GM12874 (cell line): ENCODE results near the gene SEMA7A.

ENCODE experiments used
- TF ChIP-seq, protein P1 (sequence below): IDR thresholded peaks from 2 replicates; pipeline ENCODE4 v1.5.1; 2011; ENCODE audit warnings: low read depth, mild to moderate bottlenecking, control low read depth, low read length, moderate library complexity; ENCODE audit not compliant: insufficient read depth

Gene SEMA7A

DNA sequence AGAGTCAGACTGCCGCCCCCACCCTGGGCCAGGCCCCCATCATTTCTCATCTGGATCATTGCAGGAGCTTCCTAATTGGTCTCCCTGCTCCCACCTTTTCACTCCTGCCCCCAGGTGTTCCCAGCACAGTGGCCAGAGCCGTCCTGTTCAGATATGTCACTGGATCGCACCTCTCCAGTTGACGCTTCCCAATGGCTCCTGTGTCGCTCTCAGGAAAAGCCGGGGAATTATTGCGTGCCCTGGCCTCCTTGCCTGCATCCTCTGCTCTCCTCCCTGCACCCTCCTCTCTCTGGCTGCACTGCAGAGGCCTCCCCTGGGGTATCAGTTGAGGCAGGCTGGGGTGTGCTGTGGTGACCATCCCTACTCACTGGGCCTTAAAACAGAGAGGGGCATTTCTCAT, 40.9 kb downstream of the SEMA7A start:
- TF ChIP-seq, protein P1, sequence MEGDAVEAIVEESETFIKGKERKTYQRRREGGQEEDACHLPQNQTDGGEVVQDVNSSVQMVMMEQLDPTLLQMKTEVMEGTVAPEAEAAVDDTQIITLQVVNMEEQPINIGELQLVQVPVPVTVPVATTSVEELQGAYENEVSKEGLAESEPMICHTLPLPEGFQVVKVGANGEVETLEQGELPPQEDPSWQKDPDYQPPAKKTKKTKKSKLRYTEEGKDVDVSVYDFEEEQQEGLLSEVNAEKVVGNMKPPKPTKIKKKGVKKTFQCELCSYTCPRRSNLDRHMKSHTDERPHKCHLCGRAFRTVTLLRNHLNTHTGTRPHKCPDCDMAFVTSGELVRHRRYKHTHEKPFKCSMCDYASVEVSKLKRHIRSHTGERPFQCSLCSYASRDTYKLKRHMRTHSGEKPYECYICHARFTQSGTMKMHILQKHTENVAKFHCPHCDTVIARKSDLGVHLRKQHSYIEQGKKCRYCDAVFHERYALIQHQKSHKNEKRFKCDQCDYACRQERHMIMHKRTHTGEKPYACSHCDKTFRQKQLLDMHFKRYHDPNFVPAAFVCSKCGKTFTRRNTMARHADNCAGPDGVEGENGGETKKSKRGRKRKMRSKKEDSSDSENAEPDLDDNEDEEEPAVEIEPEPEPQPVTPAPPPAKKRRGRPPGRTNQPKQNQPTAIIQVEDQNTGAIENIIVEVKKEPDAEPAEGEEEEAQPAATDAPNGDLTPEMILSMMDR = no peak

DNA sequence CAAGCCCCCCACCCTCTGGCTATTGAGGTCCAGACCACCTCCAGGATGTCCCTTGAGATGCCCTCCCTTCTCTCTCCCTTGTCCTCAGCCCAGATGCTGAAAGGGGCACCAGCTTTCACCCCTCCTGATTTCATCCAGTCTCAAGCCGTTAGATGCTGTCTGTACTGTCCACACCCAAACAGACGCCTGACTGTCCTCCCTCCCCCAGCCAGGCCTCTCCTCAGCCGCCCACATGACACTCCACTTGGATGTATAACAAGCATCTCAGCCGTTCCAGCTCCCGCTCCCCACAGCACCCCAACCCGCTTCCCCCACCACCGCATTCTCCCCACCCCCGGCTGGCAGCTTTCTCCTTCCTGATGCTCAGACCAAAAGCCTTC, 41.3 kb downstream of the SEMA7A start:
- TF ChIP-seq, protein P1 = no peak

DNA sequence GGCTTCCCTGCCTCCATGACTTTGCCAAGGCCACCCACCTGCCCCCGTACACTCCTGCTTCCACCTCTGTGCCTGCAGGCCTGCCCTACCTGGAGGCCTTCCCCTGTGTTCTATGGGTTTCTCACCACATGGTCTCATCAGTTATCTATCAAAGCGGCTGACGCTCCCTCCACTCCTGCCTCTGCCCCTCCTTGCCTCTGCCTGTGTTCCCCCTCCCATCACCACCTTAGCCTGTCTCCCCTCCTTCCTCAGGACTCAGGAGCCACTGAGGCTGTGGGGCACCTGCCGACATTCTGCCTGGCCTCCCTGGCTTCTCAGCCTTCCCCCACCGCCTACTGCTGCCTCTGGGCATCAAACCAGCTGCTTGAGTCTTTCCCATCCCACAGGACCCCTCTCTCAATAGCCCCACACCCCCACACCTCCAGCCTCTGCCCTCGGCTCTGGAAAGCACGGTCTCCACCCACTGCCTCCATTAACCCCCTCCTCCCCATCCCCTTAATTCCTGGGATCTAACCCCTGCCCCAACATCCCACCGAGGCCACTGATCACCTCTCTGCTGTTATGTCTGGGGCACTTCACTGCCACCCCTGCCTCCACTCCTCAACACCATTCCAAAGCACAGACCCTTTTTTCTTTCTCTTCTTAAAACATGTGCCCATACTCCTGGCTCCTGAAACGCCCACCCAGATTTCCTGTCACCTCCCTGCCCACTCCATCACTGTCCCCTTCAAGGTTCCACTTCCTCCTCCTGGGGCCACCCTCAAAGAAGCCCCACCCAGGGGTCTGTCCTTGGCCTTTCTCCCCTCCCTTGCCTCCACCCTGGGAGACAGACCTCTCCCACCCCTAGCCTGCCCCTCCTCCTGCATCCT, 41.9 kb downstream of the SEMA7A start:
- TF ChIP-seq, protein P1 = no peak

DNA sequence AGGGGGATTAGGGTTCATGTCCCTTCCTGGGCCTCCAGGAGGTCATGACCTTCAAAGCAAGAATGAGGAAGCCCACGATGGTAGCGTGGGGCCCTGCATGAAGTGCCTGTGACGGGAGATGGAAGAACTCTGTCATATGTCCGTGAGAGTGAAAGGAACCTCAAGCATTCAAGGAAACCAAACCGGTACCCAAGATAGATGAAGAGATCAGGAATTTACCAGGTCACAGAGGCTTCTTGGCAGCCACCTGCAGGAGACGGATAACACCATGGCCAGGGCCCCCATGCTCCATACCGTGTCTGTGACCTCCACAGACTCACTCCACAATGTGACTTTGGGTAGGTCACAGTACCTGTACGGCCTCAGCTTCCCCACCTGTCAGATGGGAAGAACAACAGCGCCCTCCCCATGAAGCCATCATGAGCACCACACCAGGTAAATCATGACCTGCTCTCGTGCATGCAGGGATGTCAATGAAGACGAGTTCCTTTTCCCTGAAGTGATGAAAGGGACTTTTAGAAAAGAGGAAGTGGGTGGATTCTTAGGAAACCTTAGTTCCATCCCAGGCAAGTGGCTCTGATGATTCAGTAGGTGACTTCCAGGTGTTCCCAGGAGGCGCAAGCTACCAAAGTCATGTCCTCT, 43.0 kb downstream of the SEMA7A start:
- TF ChIP-seq, protein P1 = no peak

DNA sequence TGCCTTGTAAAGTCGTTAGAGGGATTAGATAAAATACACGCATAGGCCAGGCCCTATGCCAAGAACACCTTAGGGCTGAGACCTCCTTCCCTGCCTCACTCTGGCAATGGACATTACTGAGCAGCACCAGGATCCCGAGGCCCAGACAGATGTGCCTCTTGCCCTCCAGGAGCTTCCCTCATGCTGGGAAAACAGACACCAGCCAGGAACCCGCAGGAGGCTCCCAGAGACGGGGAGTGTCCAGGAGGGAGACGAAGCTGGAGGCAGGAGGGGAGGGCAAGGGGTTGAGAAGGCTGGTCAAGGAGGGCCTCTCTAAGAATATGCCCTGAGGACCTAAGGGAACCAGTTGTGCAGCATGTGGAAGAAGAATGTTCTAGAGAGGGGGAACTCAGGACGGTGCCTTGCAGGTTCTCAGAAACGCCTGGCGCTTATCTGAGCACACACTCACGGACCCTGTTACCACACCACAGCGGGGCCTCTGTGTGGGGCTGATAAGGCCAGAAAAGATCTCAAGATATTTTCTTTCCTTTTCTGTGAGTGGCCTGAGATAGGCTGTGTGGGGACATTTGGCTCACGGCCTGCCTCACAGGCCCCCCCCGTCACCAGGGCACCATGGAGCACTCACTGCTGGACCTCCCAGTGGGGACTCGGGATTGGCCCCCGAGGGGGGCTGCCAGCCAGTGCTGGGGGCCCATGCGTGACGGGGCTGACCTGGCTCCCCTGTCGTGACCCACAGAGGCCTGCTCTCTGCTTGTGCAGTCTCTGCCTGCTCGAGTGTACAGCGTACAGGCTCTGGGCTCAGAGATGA, 44.3 kb downstream of the SEMA7A start:
- TF ChIP-seq, protein P1 = no peak

DNA sequence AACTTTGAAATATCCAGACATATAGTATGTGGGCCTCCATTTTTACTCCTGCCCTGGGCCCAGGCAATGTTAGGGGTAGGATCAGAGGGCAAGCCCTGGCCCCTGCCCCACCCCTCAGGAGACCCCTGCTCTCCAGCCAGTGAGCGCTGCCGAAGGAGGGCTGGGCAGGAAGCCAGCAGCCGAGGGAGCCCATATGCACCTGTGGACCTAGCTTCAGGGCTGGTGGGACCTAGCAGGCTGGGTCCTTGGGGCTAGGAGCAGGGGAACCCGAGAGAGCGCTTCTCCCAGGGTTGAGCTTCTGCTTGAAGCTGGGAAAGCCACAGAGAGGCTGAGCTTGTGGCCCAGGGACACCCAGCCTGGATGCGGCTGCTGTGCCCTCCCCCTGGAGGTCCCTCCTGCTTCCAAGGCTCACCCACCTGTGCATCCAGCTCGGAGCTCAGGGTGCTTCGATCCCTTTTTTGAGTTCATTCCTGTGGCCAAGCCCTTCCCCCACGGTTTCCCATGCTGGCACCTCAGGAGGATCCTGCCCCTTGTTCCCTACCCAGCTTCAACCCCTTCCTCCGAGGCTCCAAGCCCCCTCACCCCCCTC, 45.3 kb downstream of the SEMA7A start:
- TF ChIP-seq, protein P1 = no peak

DNA sequence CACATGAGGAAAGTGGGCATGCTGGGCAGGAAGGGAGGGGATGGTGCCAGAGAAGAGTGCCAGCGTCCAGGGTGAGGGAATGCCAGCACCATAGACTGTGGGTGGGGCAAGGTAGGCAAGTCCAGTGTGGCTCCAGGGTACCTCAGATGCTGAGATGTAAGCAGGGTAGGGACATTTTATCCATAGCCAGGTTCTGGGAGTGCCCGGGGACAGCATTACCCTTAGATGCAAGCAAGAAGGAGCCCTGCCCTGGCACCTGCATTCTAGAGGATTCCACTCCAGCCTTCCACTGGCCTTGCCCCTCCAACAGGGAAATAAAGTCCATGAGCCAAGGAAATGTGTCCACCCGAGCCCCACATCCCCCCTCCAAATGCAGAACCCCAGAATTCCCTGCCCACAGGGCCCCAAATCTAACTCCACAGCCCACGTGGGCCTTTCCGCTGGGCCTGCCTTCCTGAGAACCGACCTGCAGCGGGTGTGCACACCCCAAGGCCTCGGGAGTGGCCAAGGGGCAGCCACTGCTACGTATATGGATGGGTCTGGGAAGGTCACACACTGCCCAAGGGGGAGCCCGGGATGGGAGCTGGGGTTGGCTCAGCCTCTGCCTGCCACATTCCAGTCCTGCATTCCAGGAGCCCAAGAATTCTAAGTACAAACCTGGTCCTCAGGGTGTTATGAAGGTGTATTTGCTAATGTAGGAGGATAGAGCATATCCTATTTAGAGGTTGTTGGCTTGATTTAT, 46.0 kb downstream of the SEMA7A start:
- TF ChIP-seq, protein P1 = no peak
